NCI-H2227 (cell line): Measurements from ENCODE around the gene FAM76B.
"Not testable (repeated sequence)": the region's sequence is repeated elsewhere in the genome, so short reads cannot be mapped to it uniquely, and the experiment has no call there.

Experiments used
- DNase-seq: peaks from one replicate; lab custom pipeline; 2025; ENCODE audit not compliant: unreplicated experiment; lab: John Stamatoyannopoulos, UW

FAM76B gene

GRCh38 chr11:95789506-95790122 is at the start of gene FAM76B:
FAM76B (minus strand) TSS chr11:95789782; CDS start chr11:95789478, 304 bp downstream.
- DNase-seq = peak; percentile 98

- DNase-seq = peak; percentile 74
These were observed 46.3 kb upstream of the FAM76B start for GRCh38 chr11:95835768-95836488.

- DNase-seq = no peak
These were observed 45.8 kb upstream of the FAM76B start for GRCh38 chr11:95835351-95835750.

GRCh38 chr11:95833378-95833777 is 43.8 kb upstream of the FAM76B start:
- DNase-seq = no peak

- no peak for DNase-seq
These were observed 43.2 kb upstream of the FAM76B start for GRCh38 chr11:95832763-95833162.

GRCh38 chr11:95831198-95831883 is 41.8 kb upstream of the FAM76B start:
- DNase-seq = no peak

- no peak for DNase-seq
These were observed 40.1 kb upstream of the FAM76B start for GRCh38 chr11:95829580-95830259.

- DNase-seq = no peak
These were observed 38.1 kb upstream of the FAM76B start for GRCh38 chr11:95827696-95828095.

- DNase-seq = no peak
These were observed 32.1 kb upstream of the FAM76B start for GRCh38 chr11:95821640-95822039.

- no peak for DNase-seq
These were observed 26.5 kb upstream of the FAM76B start for GRCh38 chr11:95816037-95816436.

GRCh38 chr11:95811052-95811451 is 21.5 kb upstream of the FAM76B start:
- not testable (repeated sequence) for DNase-seq

GRCh38 chr11:95806464-95806863 is 16.9 kb upstream of the FAM76B start:
- not testable (repeated sequence) for DNase-seq

GRCh38 chr11:95805869-95806268 is 16.3 kb upstream of the FAM76B start:
- DNase-seq = no peak

- DNase-seq = no peak
These were observed 14.4 kb upstream of the FAM76B start for GRCh38 chr11:95803973-95804372.

- no peak for DNase-seq
These were observed 13.2 kb upstream of the FAM76B start for GRCh38 chr11:95802806-95803205.

GRCh38 chr11:95800438-95800837 is 10.9 kb upstream of the FAM76B start:
- no peak for DNase-seq

GRCh38 chr11:95799546-95799945 is 10.0 kb upstream of the FAM76B start:
- no peak for DNase-seq

- peak; percentile 1 for DNase-seq
These were observed 6.9 kb upstream of the FAM76B start for GRCh38 chr11:95796501-95796900.

GRCh38 chr11:95795627-95796295 is 6.2 kb upstream of the FAM76B start:
- no peak for DNase-seq

- no peak for DNase-seq
These were observed 4.5 kb upstream of the FAM76B start for GRCh38 chr11:95794086-95794485.

- no peak for DNase-seq
These were observed 3.5 kb upstream of the FAM76B start for GRCh38 chr11:95793116-95793515.
